Measurements from ENCODE around the gene PTPRCAP. TPM values are rescaled to one million over a fixed set of nuclear protein-coding genes. Genes with fewer than 3 reads are reported as not detected.
"Not testable (repeated sequence)": the region's sequence is repeated elsewhere in the genome, so short reads cannot be mapped to it uniquely, and the experiment has no call there.

Gene PTPRCAP
- total RNA-seq, 4 donors from 2014 or later = 5.6 to 7.2 (median 6.4) TPM

DNA sequence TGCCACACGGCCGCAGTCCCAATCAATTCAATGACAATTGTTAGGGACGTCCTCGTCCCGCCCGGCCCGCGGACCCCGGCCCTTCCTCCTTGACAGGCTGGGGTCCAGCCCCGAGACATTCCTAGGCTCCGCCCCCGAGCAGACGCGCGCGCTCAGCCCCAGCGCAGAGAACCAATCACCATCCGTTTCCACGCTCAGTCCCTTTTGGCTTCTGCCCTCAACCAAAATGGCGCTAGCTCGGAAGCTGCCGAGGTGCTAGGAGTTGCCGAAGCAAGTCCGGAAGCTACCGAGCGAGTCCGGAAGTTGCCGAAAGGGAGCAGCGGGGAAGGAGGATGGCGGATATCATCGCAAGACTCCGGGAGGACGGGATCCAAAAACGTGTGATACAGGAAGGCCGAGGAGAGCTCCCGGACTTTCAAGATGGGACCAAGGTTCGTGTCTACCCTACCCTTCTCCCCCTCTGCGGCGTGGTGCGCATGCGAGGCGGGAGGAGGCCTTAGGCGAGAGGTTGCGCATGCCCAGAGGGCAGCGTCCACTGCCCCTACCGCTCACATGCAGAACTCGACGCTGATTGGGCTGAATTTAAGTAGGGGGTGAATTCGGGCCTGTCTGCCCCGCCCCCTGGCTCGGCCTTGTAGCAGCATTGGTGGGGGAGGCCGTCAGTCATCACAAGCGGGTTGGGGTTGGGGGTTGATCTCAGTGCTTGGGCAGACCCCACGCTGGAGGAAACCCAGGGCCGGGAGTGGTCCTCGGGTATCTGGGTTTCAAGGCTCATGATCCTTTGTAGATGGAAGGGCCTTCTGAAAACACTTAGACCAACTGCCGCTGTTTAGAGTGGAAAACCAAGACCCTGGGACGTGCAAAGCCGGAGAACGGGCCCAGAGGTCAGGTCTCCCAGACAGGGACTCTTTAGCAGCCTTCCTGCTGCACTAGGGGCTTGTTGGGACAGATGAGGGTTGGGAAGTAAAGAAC is 45.6 kb upstream of the PTPRCAP start, which contains the start of gene AIP:
TSS of gene AIP (plus strand) at position 200 of the 972 bp plus-strand sequence. CDS start at position 333, 133 bp downstream.
- intact Hi-C loops (cut with DNase I) = no loop called here
- WGBS, 2 donors = 6 to 12% methylated on average over 39 to 60 of the region's 60 CpGs
- TF ChIP-seq, protein P1, sequence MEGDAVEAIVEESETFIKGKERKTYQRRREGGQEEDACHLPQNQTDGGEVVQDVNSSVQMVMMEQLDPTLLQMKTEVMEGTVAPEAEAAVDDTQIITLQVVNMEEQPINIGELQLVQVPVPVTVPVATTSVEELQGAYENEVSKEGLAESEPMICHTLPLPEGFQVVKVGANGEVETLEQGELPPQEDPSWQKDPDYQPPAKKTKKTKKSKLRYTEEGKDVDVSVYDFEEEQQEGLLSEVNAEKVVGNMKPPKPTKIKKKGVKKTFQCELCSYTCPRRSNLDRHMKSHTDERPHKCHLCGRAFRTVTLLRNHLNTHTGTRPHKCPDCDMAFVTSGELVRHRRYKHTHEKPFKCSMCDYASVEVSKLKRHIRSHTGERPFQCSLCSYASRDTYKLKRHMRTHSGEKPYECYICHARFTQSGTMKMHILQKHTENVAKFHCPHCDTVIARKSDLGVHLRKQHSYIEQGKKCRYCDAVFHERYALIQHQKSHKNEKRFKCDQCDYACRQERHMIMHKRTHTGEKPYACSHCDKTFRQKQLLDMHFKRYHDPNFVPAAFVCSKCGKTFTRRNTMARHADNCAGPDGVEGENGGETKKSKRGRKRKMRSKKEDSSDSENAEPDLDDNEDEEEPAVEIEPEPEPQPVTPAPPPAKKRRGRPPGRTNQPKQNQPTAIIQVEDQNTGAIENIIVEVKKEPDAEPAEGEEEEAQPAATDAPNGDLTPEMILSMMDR (IDR thresholded peaks at IDR 0.05) = peak in 2 of 6 experiments; percentile 18 to 34
- peak in 1 of 2 donors; percentile 70 for TF ChIP-seq POLR2A (IDR thresholded peaks at IDR 0.05)

DNA sequence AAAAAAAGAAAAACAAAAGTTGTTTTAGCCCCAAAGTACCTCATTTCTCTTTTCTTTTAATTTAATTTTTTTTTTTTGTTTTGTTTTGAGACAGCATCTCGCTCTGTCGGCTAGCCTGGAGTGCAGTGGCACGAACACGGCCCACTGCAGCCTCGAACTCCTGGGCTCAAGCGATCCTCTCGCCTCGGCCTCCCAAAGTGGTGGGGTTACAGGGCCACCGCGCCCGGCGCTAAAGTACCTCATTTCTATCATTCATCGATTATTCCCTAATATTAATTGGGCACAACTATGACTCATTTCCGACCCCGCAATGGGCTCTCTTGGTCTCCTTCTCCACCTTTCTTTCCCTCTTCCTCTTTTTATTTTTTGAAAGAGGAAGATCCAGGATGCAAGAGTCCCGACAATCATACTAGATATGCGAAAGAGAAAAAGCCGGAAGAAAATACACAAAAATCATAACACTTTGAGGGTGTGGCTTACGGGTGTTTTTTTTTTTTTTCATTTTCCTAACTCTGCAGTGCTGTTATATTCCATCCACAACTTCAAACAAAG is 44.9 kb upstream of the PTPRCAP start:
- intact Hi-C loops (cut with DNase I) = no loop called here
- peak overlapping the region; percentile 76 to 90 (median 88) for H3K27ac ChIP-seq
- TF ChIP-seq POLR2A (IDR thresholded peaks at IDR 0.05) = no peak
- TF ChIP-seq, protein P1 (IDR thresholded peaks at IDR 0.05) = no peak
- H3K36me3 ChIP-seq = peaks cover 0 to 2% of the 10 kb centered on the region in 2 donors
- peak overlapping the region in 2 of 3 donors; percentile 42 to 76 for H3K4me3 ChIP-seq (replicated peaks in 1 of 3)
- H3K27me3 ChIP-seq = no peaks in the 10 kb centered on the region
- H3K9me3 ChIP-seq = no peaks in the 10 kb centered on the region
- no peak for DNase-seq
- 49 to 53% methylated on average over 19 of the region's 19 CpGs for WGBS, 2 donors
- peaks cover 16 to 24% of the 10 kb centered on the region in 2 donors for H3K4me1 ChIP-seq

More for the DNA sequence above, 45.6 kb upstream of the PTPRCAP start, which contains the start of gene AIP:
- Histone ChIP-seq H3K36me3 (peaks cover 0 to 10% of the 10 kb centered on the region in 2 donors), H3K9me3 (no peaks in the 10 kb centered on the region), H3K27ac (peak within 1 kb of the TSS; percentile 76 to 90 (median 88)), H3K4me1 (peaks cover 16 to 21% of the 10 kb centered on the region in 2 donors), H3K27me3 (no peaks in the 10 kb centered on the region), H3K4me3 (replicated peaks in 1 of 3) (peak within 1 kb of the TSS in 2 of 3 donors; percentile 42 to 76)
- peak; percentile 97 to 98 for DNase-seq

DNA sequence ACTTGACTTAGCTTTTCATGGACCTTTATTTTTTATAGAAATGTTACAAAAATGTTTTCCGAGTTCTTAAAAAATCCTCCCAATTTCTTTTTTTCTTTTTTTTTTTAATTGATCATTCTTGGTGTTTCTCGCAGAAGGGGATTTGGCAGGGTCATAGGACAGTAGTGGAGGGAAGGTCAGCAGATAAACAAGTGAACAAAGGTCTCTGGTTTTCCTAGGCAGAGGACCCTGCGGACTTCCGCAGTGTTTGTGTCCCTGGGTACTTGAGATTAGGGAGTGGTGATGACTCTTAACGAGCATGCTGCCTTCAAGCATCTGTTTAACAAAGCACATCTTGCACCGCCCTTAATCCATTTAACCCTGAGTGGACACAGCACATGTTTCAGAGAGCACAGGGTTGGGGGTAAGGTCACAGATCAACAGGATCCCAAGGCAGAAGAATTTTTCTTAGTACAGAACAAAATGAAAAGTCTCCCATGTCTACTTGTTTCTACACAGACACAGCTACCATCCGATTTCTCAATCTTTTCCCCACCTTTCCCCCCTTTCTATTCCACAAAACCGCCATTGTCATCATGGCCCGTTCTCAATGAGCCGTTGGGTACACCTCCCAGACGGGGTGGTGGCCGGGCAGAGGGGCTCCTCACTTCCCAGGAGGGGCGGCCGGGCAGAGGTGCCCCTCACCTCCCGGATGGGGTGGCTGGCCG is 40.0 kb upstream of the PTPRCAP start:
- 66 to 67% methylated on average over 15 of the region's 16 CpGs for WGBS, 2 donors
- H3K27me3 ChIP-seq; H3K9me3 ChIP-seq; H3K36me3 ChIP-seq; intact Hi-C loops (cut with DNase I); H3K4me3 ChIP-seq (replicated peaks in 1 of 3); DNase-seq; H3K4me1 ChIP-seq: not testable (repeated sequence)
- H3K27ac ChIP-seq = peak overlapping the region in 1 of 3 donors; percentile 49

DNA sequence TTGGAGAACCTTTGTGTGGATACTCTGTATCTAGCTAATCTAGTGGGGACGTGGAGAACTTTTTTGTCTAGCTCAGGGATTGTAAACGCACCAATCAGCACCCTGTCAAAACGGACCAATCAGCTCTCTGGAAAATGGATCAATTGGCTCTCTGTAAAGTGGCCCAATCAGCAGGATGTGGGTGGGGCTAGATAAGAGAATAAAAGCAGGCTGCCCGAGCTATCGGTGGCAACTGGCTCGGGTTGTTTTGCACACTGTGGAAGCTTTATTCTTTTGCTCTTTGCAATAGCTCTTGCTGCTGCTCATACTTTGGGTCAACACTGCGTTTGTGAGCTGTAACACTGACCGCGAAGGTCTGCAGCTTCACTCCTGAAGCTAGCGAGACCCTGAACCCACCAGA is 39.2 kb upstream of the PTPRCAP start:
- H3K9me3 ChIP-seq; H3K36me3 ChIP-seq; DNase-seq; H3K4me1 ChIP-seq; H3K27ac ChIP-seq; H3K27me3 ChIP-seq; intact Hi-C loops (cut with DNase I); H3K4me3 ChIP-seq (replicated peaks in 1 of 3): not testable (repeated sequence)
- 87 to 91% methylated on average over 10 of the region's 10 CpGs for WGBS, 2 donors

DNA sequence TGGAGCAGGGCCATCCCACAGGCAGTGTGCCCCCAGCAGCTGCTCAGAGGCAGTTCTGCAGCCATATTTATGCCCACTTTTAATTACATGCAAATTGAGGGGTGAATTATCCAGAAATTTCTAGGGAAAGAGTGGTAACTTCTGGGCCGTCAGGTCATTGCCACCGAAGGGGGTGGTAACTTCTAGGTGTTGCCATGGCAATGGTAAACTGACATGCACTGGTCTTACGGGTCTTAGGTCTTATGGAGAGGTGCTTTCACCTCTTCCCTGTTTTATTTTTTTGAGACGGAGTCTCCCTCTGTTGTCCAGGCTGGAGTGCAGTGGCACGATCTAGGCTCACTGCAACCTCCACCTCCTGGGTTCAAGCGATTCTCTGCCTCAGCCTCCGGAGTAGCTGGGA is 35.4 kb upstream of the PTPRCAP start:
- Histone ChIP-seq H3K9me3 (no peaks in the 10 kb centered on the region), H3K4me1 (peaks cover 12 to 15% of the 10 kb centered on the region in 2 donors), H3K4me3 (replicated peaks in 1 of 3) (no peak overlapping the region), H3K27ac (no peak overlapping the region), H3K27me3 (no peaks in the 10 kb centered on the region), H3K36me3 (no peaks in the 10 kb centered on the region)
- no peak for DNase-seq
- TF ChIP-seq, protein P1 (IDR thresholded peaks at IDR 0.05) = no peak
- no peak for TF ChIP-seq POLR2A (IDR thresholded peaks at IDR 0.05)
- intact Hi-C loops (cut with DNase I) = no loop called here
- WGBS, 2 donors = 80% methylated on average over 7 of the region's 7 CpGs
